ENCODE data around the gene SPTBN1. TPM values are rescaled to one million over a fixed set of nuclear protein-coding genes. Genes with fewer than 3 reads are reported as not detected.

SPTBN1 gene
- polyA plus RNA-seq: 100 to 1,000 TPM in 1 of 4 donors, 10 to 100 TPM in 3; 27.1 to 195 (median 51.1) TPM
- long read RNA-seq, donor 1: 0 reads
- long read RNA-seq, donor 2, partial matches to known transcripts: 0 of 4 reads
- long read RNA-seq, donor 2, other reads (novel, unspliced or antisense): 0 of 4 reads
- long read RNA-seq, donor 3, transcript SPTBN1-204 (4 exons, 3,332 nt): major isoform, 9 of 36 reads
- long read RNA-seq, donor 3, partial matches to known transcripts: 26 of 36 reads
- long read RNA-seq, donor 3, other reads (novel, unspliced or antisense): 0 of 36 reads
- long read RNA-seq, donor 4: 0 reads
- long read RNA-seq, donor 5, transcript SPTBN1-204 (4 exons, 3,332 nt): major isoform, 5 of 5 reads
- long read RNA-seq, donor 5, partial matches to known transcripts: 0 of 5 reads
- long read RNA-seq, donor 5, other reads (novel, unspliced or antisense): 0 of 5 reads
- long read RNA-seq, donor 6, full-length matches to known transcripts: 5 of 5 reads
- long read RNA-seq, donor 6, partial matches to known transcripts: 0 of 5 reads
- long read RNA-seq, donor 6, other reads (novel, unspliced or antisense): 0 of 5 reads
- long read RNA-seq, donor 7: 0 reads
- long read RNA-seq, donor 8, full-length matches to known transcripts: 3 of 3 reads
- long read RNA-seq, donor 8, partial matches to known transcripts: 0 of 3 reads
- long read RNA-seq, donor 8, other reads (novel, unspliced or antisense): 0 of 3 reads
- long read RNA-seq, donor 9, partial matches to known transcripts: 0 of 3 reads
- long read RNA-seq, donor 9, other reads (novel, unspliced or antisense): 0 of 3 reads
- long read RNA-seq, donor 10, transcript SPTBN1-204 (4 exons, 3,332 nt): major isoform, 17 of 54 reads
- long read RNA-seq, donor 10, partial matches to known transcripts: 37 of 54 reads
- long read RNA-seq, donor 10, other reads (novel, unspliced or antisense): 0 of 54 reads

DNA sequence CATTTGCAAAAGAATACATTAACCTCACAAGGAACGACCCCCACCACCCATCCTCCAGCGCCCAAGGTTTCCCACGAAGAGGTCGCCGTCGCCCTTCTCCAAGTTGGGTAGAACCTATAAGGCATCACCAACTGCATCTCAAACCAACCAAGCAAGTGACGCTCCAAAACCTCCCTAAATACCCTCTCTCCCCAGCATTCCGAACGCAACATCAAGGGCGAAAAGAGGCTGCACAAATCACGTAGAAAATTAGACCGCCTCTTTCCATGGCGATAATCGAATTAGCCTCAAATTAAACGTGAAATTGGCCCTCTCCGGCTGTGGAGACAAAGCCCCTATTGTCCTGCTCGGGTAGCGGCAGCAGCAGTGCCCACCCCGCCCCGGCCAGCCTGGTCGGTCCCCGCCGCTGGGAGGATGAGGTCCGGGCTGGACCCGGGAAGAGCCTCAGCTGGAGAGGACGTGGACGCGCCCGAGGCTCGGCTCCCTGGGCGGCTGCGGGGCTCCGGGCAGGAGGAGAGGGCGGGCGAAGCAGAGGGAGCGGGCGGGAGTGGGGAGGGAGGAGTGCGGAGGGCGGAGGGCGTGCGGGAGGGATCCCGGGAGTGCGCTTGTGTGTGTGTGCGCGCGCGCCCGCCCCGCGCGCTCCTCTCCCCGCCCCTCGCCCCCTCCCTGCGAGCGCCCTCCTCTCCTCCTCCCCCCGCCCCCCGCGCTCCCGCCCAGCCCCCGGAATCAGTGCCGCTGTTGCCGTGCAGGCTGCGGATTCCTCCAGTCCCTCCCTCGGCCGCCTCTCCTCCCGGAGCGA, at the start of gene SPTBN1:
Gene SPTBN1, plus strand, starts transcription at position 765 of the 799 bp plus-strand sequence. CDS start 70,092 bp downstream, outside the sequence.
- H3K27me3 ChIP-seq (ENCODE audit: control insufficient read depth in 3 of 3, insufficient read depth in 3 of 3, low read length in 3 of 3): peaks cover 6 to 31% (median 7%) of the 10 kb centered on the region in 3 donors

DNA sequence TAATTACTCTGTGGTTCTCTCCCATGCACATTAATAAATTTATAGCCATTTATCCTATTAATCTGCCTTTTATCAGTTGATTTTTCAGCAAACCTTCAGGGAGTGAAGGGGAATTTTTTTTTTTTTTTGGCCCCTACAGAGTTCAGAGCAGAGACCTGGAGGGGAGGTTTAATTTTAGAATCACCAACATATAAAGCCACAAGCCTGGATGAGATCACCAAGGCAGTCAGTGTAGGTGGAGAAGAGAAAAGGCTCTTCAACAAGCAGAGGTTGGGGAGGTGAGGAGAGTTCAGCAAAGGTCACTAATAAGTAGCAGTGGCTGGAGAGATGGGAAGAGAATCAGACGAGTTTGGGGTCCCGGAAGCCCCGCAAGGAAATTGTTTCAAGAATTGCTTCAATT, 48.4 kb upstream of the SPTBN1 start:
- FAIRE-seq (no peak), DNase-seq (no peak)
- H3K9me3 ChIP-seq (ENCODE audit: control insufficient read depth in 2 of 2, insufficient read depth in 1 of 2, low read depth in 1 of 2, low read length in 1 of 2): no peaks in the 10 kb centered on the region
- peaks cover 0 to 2% (median 0%) of the 10 kb centered on the region in 3 donors for H3K4me1 ChIP-seq (ENCODE audit: control insufficient read depth in 3 of 3, insufficient read depth in 2 of 3, low read depth in 1 of 3, low read length in 2 of 3)
- no peaks in the 10 kb centered on the region for H3K36me3 ChIP-seq (ENCODE audit: control insufficient read depth in 3 of 3, insufficient read depth in 2 of 3, low read depth in 1 of 3, low read length in 3 of 3)
- H3K27me3 ChIP-seq (ENCODE audit: control insufficient read depth in 3 of 3, insufficient read depth in 3 of 3, low read length in 3 of 3): no peaks in the 10 kb centered on the region
- H3K27ac ChIP-seq (ENCODE audit: low read depth in 1 of 3, low read length in 2 of 3): no peak overlapping the region
- 76 to 86% (median 84%) methylated on average over 3 of the region's 3 CpGs for WGBS, 3 donors
- H3K4me3 ChIP-seq (ENCODE audit: low read depth in 1 of 3, low read length in 3 of 3): no peak overlapping the region

More for the DNA sequence above, at the start of gene SPTBN1:
- 1 to 3% (median 3%) methylated on average over 25 to 63 of the region's 67 CpGs for WGBS, 3 donors
- FAIRE-seq (no peak), DNase-seq (peak; percentile 15 to 76)
- Histone ChIP-seq H3K9me3 (ENCODE audit: control insufficient read depth in 2 of 2, insufficient read depth in 1 of 2, low read depth in 1 of 2, low read length in 1 of 2) (no peaks in the 10 kb centered on the region), H3K4me3 (ENCODE audit: low read depth in 1 of 3, low read length in 3 of 3) (peak within 1 kb of the TSS; percentile 53 to 73 (median 67)), H3K27ac (ENCODE audit: low read depth in 1 of 3, low read length in 2 of 3) (peak within 1 kb of the TSS in 2 of 3 donors; percentile 81 to 89), H3K36me3 (ENCODE audit: control insufficient read depth in 3 of 3, insufficient read depth in 2 of 3, low read depth in 1 of 3, low read length in 3 of 3) (no peaks in the 10 kb centered on the region), H3K4me1 (ENCODE audit: control insufficient read depth in 3 of 3, insufficient read depth in 2 of 3, low read depth in 1 of 3, low read length in 2 of 3) (peaks cover 0 to 5% (median 4%) of the 10 kb centered on the region in 3 donors)

DNA sequence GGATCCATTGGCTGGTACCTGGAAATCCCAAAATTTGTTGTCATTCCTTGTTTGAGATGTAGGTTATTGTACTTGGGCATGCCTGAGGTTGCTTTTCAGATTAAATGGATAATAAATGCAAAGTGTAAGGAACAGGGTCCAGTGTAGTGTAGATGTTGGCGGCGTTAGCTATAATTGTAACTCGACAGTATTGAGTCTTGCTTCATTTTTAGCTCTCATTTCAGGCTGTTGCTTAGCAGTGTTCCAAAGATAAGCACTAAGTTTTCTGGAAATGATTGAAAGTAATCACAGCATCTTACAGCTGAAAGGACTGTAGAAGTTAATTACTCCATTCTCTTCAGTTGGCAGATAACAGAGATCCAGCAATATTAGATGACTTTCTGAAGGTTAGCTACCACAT, 47.8 kb upstream of the SPTBN1 start:
- Histone ChIP-seq H3K9me3 (ENCODE audit: control insufficient read depth in 2 of 2, insufficient read depth in 1 of 2, low read depth in 1 of 2, low read length in 1 of 2) (no peaks in the 10 kb centered on the region), H3K4me1 (ENCODE audit: control insufficient read depth in 3 of 3, insufficient read depth in 2 of 3, low read depth in 1 of 3, low read length in 2 of 3) (peaks cover 0 to 2% (median 0%) of the 10 kb centered on the region in 3 donors), H3K4me3 (ENCODE audit: low read depth in 1 of 3, low read length in 3 of 3) (no peak overlapping the region), H3K27me3 (ENCODE audit: control insufficient read depth in 3 of 3, insufficient read depth in 3 of 3, low read length in 3 of 3) (no peaks in the 10 kb centered on the region), H3K36me3 (ENCODE audit: control insufficient read depth in 3 of 3, insufficient read depth in 2 of 3, low read depth in 1 of 3, low read length in 3 of 3) (no peaks in the 10 kb centered on the region), H3K27ac (ENCODE audit: low read depth in 1 of 3, low read length in 2 of 3) (no peak overlapping the region)
- FAIRE-seq (no peak), DNase-seq (no peak)
- 81 to 86% (median 83%) methylated on average over 3 of the region's 3 CpGs for WGBS, 3 donors

DNA sequence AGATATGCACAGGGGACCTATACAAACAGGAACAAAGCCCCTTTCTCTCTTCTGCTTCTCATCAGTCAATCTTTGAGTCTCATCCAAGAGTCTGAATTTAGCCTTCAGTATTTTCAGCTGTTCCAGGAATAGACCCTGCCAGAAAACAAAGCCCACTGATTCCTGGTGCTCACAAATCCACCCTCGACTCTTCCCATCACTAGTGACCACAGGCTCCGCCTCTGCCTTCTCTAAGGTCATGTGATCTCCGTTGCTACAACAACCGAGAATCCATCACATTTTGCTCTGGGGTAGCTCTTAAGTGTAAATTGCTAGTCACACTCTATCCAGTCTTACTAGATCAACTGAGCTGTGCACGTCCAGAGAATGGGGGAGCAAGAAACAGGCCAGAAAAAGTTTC, 46.4 kb upstream of the SPTBN1 start:
- DNase-seq: no peak
- WGBS, 3 donors: 58 to 70% (median 64%) methylated on average over 5 of the region's 5 CpGs
- H3K4me1 ChIP-seq (ENCODE audit: control insufficient read depth in 3 of 3, insufficient read depth in 2 of 3, low read depth in 1 of 3, low read length in 2 of 3): peaks cover 0 to 2% (median 0%) of the 10 kb centered on the region in 3 donors
- no peak overlapping the region for H3K27ac ChIP-seq (ENCODE audit: low read depth in 1 of 3, low read length in 2 of 3)
- FAIRE-seq: no peak
- H3K4me3 ChIP-seq (ENCODE audit: low read depth in 1 of 3, low read length in 3 of 3): no peak overlapping the region
- H3K36me3 ChIP-seq (ENCODE audit: control insufficient read depth in 3 of 3, insufficient read depth in 2 of 3, low read depth in 1 of 3, low read length in 3 of 3): no peaks in the 10 kb centered on the region
- H3K27me3 ChIP-seq (ENCODE audit: control insufficient read depth in 3 of 3, insufficient read depth in 3 of 3, low read length in 3 of 3): no peaks in the 10 kb centered on the region
- no peaks in the 10 kb centered on the region for H3K9me3 ChIP-seq (ENCODE audit: control insufficient read depth in 2 of 2, insufficient read depth in 1 of 2, low read depth in 1 of 2, low read length in 1 of 2)

DNA sequence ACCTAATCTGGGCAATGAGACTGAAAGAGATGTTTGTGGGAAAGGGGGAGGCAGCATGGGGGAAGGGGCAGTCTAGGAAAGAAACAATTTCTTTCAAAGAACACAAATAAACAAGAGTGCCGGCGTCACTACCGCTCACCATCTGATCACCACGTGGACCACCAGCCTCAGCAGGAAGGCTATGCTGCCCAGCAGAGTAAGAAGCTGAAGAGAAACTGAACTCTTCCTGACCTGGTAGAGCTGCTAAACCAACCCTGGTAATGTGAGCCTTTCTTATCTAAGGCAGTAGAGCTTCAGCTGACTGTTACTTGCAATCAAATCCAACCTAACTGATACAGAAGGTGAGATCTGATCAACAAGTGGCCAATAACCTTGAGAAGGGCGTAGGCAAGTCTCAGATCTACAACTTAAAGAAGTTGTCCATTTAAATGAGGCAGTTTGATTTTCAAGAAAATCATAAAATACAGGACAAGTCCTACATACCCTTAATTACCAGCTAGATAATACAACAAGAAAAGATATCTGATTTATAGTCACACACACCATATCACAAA, 44.2 kb upstream of the SPTBN1 start:
- Histone ChIP-seq H3K27ac (ENCODE audit: low read depth in 1 of 3, low read length in 2 of 3) (no peak overlapping the region), H3K27me3 (ENCODE audit: control insufficient read depth in 3 of 3, insufficient read depth in 3 of 3, low read length in 3 of 3) (no peaks in the 10 kb centered on the region), H3K4me3 (ENCODE audit: low read depth in 1 of 3, low read length in 3 of 3) (no peak overlapping the region), H3K36me3 (ENCODE audit: control insufficient read depth in 3 of 3, insufficient read depth in 2 of 3, low read depth in 1 of 3, low read length in 3 of 3) (no peaks in the 10 kb centered on the region), H3K4me1 (ENCODE audit: control insufficient read depth in 3 of 3, insufficient read depth in 2 of 3, low read depth in 1 of 3, low read length in 2 of 3) (peaks cover 0 to 2% (median 0%) of the 10 kb centered on the region in 3 donors), H3K9me3 (ENCODE audit: control insufficient read depth in 2 of 2, insufficient read depth in 1 of 2, low read depth in 1 of 2, low read length in 1 of 2) (no peaks in the 10 kb centered on the region)
- 84 to 86% (median 86%) methylated on average over 5 of the region's 5 CpGs for WGBS, 3 donors
- DNase-seq: no peak
- no peak for FAIRE-seq

DNA sequence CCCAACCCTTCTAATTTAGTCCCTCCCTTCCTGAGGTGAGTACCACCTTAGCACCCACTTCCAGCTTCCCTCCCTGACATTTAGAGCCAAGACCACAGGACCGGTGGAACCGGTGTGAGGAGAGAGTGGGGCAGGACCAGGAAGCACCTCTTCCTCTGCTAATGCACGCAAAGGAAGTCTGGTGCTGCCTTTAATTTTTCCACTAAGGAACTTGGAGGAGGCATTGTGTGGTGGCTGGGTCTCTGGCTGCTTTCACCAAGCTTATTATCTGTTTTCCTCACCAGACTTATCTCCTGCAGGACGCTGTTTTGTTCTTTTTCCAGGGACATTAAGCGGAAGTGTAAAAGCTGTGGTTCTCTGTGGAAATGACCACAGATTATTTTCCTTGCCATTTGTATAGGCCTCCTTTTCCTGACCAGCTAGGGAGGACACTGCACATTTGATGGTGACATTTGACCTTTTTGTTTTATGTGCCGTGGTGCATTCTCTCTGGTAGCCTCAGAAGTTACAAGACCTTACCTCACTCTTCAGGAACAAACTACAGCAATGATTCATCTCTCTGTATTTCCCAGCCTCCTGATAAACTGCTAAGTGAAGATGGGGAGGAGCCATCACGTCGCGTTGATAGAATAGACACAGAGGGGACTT, 39.8 kb upstream of the SPTBN1 start:
- whole genome bisulfite sequencing, 3 donors: 51 to 58% (median 56%) methylated on average over 9 of the region's 9 CpGs
- no peak for FAIRE-seq

DNA sequence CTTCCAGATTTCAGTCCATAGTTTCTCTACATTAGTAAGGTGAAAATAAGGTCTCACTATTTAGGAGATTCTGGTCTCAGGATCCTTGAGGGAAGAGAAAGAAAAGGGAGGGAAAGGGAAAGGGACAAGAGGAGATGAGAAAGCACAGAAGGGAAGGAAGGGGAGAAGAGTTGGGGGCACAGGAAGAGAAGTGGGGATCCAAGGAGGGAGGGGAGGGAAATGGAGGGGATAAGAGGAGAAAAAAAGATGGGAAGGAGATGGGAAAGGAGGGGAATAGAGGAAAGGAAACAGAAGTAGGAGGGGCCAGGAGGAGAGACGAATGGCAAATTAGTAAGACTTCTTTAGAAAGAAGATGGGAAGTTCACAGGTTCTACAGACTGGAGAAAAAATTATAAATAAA, 39.2 kb upstream of the SPTBN1 start:
- Histone ChIP-seq H3K4me1 (ENCODE audit: control insufficient read depth in 3 of 3, insufficient read depth in 2 of 3, low read depth in 1 of 3, low read length in 2 of 3) (no peaks in the 10 kb centered on the region), H3K27me3 (ENCODE audit: control insufficient read depth in 3 of 3, insufficient read depth in 3 of 3, low read length in 3 of 3) (no peaks in the 10 kb centered on the region), H3K4me3 (ENCODE audit: low read depth in 1 of 3, low read length in 3 of 3) (no peak overlapping the region), H3K27ac (ENCODE audit: low read depth in 1 of 3, low read length in 2 of 3) (peak overlapping the region in 1 of 3 donors; percentile 11), H3K36me3 (ENCODE audit: control insufficient read depth in 3 of 3, insufficient read depth in 2 of 3, low read depth in 1 of 3, low read length in 3 of 3) (no peaks in the 10 kb centered on the region), H3K9me3 (ENCODE audit: control insufficient read depth in 2 of 2, insufficient read depth in 1 of 2, low read depth in 1 of 2, low read length in 1 of 2) (no peaks in the 10 kb centered on the region)
- 70 to 90% (median 77%) methylated on average over 1 of the region's 1 CpG for WGBS, 3 donors
- no peak for DNase-seq
- FAIRE-seq: no peak

More for the DNA sequence above, 39.8 kb upstream of the SPTBN1 start:
- Histone ChIP-seq H3K4me1 (ENCODE audit: control insufficient read depth in 3 of 3, insufficient read depth in 2 of 3, low read depth in 1 of 3, low read length in 2 of 3) (no peaks in the 10 kb centered on the region), H3K27ac (ENCODE audit: low read depth in 1 of 3, low read length in 2 of 3) (peak overlapping the region in 1 of 3 donors; percentile 11), H3K27me3 (ENCODE audit: control insufficient read depth in 3 of 3, insufficient read depth in 3 of 3, low read length in 3 of 3) (no peaks in the 10 kb centered on the region), H3K9me3 (ENCODE audit: control insufficient read depth in 2 of 2, insufficient read depth in 1 of 2, low read depth in 1 of 2, low read length in 1 of 2) (no peaks in the 10 kb centered on the region), H3K36me3 (ENCODE audit: control insufficient read depth in 3 of 3, insufficient read depth in 2 of 3, low read depth in 1 of 3, low read length in 3 of 3) (no peaks in the 10 kb centered on the region), H3K4me3 (ENCODE audit: low read depth in 1 of 3, low read length in 3 of 3) (no peak overlapping the region)
- no peak for DNase-seq

All from small intestine (tissue), 16 donors.